ENCODE measurements around the gene GNG12. TPM values are rescaled to one million over a fixed set of nuclear protein-coding genes. Genes with fewer than 3 reads are reported as not detected.

GNG12 gene
- total and polyA plus RNA-seq, 9 of the 15 experiments (the other 6 are each of a cell fraction or from before 2014, with no cell fraction given): 2.6 to 6.0 (median 4.1) TPM

- no peak overlapping the region for H3K27ac ChIP-seq (ENCODE audit: extremely low read depth, low read depth, low read length)
Observed at GRCh38 chr1:67792741-67793458, 40.4 kb downstream of the GNG12 start.

More at GRCh38 chr1:67792741-67793458, 40.4 kb downstream of the GNG12 start:
- intact Hi-C loops (cut with micrococcal nuclease): no loop called here
- Histone ChIP-seq H3K4me3 (no peak overlapping the region), H3K9me3 (replicated peaks; ENCODE audit: control insufficient read depth, insufficient read depth, low read depth, low read length) (no peaks in the 10 kb centered on the region), H2AFZ (ENCODE audit: low read depth, low read length) (no peak overlapping the region), H3K36me3 (ENCODE audit: control insufficient read depth, insufficient read depth, low read length) (no peaks in the 10 kb centered on the region), H3K79me2 (ENCODE audit: control insufficient read depth, insufficient read depth, low read length) (no peaks in the 10 kb centered on the region), H3K27me3 (ENCODE audit: control insufficient read depth in 2 of 2, insufficient read depth in 2 of 2, low read length in 2 of 2) (peaks cover 21 to 32% of the 10 kb centered on the region in 2 experiments), H4K20me1 (replicated peaks; ENCODE audit: control insufficient read depth, insufficient read depth, low read length) (no peaks in the 10 kb centered on the region), H3K9me1 (ENCODE audit: control insufficient read depth, insufficient read depth, low read length) (no peaks in the 10 kb centered on the region), H3K4me1 (replicated peaks in 1 of 2; ENCODE audit: control insufficient read depth in 2 of 2, insufficient read depth in 2 of 2, low read length in 2 of 2) (no peaks in the 10 kb centered on the region), H3K9ac (ENCODE audit: insufficient read depth in 1 of 2, low read depth in 2 of 2, low read length in 2 of 2) (no peak overlapping the region), H3K4me2 (ENCODE audit: insufficient read depth, low read length) (no peak overlapping the region)
- CTCF ChIA-PET (ENCODE audit: low intra/inter-chr PET ratio): no interaction called here
- WGBS (ENCODE audit: insufficient coverage, low coverage, missing lambda C conversion rate): 0% methylated on average over 1 of the region's 1 CpG
- ATAC-seq: no peak
- POLR2A ChIA-PET: interaction anchor here (0.5 kb wide), 1 partner anchor 26 kb away, joined by 3 read pairs; no protein-coding TSS in a partner anchor
- DNase-seq (ENCODE audit: extremely low read depth in 1 of 4, low spot score in 3 of 4): no peak
- no peak for FAIRE-seq
- no peak for TF ChIP-seq CLOCK (CRISPR knock-in tag; IDR thresholded peaks at IDR 0.05; ENCODE audit: borderline replicate concordance)
- TF ChIP-seq ARID3A (IDR thresholded peaks at IDR 0.05; ENCODE audit: borderline replicate concordance, low read depth, low read length): no peak
- in situ Hi-C loops (cut with MboI): no loop called here
- no TSS peak for BruUV-seq (replicated peaks)

Data from K562 (cell line).